NT2/D1 (cell line): ENCODE measurements around the gene CFD.

Source experiments
- SUZ12 ChIP-seq: IDR thresholded peaks from 2 replicates; pipeline ENCODE4 v1.6.1; 2011; ENCODE audit not compliant: insufficient read length, insufficient read depth; ENCODE audit errors: extremely low read depth
- YY1 ChIP-seq: IDR thresholded peaks from 2 replicates; pipeline ENCODE4 v1.6.1; 2011; ENCODE audit not compliant: insufficient read length, insufficient read depth
- ZNF274 ChIP-seq: IDR thresholded peaks from 2 replicates; pipeline ENCODE4 v1.6.1; 2011; ENCODE audit warnings: mild to moderate bottlenecking, low read depth, low read length

DNA sequence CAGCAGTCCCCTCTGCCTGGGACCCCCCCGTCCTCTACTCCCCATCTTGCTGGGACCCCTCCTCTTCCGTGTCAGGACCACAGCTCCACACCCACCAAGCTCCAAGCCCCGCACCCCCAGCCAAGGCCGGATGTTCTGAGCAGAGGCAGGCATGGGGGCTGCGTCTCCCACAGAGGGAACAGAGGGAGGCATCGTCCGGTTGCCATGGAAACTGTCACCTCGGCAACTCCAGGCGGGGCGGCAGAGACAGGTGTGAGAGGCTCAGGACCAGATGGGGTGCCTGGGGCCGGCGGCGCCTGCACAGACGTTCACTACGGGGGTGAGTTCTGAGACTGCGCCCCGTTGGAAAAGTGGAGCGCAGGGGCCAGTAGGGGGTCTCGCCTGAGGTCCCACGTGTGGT, 39.2 kb downstream of the CFD start:
- TF ChIP-seq YY1, result no peak
- TF ChIP-seq ZNF274, result no peak
- no peak for TF ChIP-seq SUZ12
